Astrocyte (in vitro differentiated cells and primary cell): ENCODE data around the gene IQCH.

Experiments used
- EZH2 ChIP-seq: IDR thresholded peaks from 2 replicates; pipeline ENCODE4 v1.6.1; 2012; ENCODE audit warnings: mild to moderate bottlenecking, low read length, inconsistent platforms; ENCODE audit not compliant: insufficient read depth
- TF ChIP-seq, protein P1 (sequence below): IDR thresholded peaks from 2 replicates; pipeline ENCODE4 v1.5.1; 2011; ENCODE audit warnings: low read depth, mild to moderate bottlenecking, inconsistent platforms, low read length, moderate library complexity; ENCODE audit not compliant: insufficient read depth

DNA sequence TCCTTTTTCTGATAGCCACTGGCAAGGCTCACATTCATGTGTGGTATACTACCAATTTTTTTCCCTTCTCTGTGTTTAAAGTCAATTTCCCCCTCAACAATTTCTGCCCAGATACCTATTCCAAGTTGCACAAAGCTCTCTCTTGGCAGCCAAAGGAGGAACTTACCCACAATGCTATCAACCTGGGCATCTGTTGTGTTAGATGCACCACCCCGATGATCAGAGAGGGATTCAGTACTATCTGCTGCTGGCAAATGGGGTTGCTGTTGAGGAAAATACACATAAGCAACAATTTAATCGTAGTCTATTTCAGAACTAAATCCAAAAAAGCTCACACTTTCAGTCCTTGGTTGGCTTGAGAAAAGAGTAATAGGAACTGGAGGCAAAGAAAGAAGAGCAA is 46.2 kb upstream of the IQCH start:
- TF ChIP-seq, protein P1, sequence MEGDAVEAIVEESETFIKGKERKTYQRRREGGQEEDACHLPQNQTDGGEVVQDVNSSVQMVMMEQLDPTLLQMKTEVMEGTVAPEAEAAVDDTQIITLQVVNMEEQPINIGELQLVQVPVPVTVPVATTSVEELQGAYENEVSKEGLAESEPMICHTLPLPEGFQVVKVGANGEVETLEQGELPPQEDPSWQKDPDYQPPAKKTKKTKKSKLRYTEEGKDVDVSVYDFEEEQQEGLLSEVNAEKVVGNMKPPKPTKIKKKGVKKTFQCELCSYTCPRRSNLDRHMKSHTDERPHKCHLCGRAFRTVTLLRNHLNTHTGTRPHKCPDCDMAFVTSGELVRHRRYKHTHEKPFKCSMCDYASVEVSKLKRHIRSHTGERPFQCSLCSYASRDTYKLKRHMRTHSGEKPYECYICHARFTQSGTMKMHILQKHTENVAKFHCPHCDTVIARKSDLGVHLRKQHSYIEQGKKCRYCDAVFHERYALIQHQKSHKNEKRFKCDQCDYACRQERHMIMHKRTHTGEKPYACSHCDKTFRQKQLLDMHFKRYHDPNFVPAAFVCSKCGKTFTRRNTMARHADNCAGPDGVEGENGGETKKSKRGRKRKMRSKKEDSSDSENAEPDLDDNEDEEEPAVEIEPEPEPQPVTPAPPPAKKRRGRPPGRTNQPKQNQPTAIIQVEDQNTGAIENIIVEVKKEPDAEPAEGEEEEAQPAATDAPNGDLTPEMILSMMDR = no peak
- no peak for TF ChIP-seq EZH2
